Smooth muscle cell (in vitro differentiated cells): Measurements from ENCODE around the gene GTPBP10. TPM values are rescaled to one million over a fixed set of nuclear protein-coding genes. Genes with fewer than 3 reads are reported as not detected.

Experiments
- DNase-seq: peaks from one replicate; lab custom pipeline; 2025; ENCODE audit not compliant: unreplicated experiment; lab: John Stamatoyannopoulos, UW
- H2AFZ ChIP-seq: fragments of 200-600 bp; sonication (generic); 2 replicates; pipeline ENCODE4 v1.6.0; 2016; ENCODE audit warnings: antibody characterized with exemption, low read depth, mild to moderate bottlenecking
- H3F3A ChIP-seq: fragments of 200-600 bp; sonication (generic); 2 replicates; pipeline ENCODE4 v1.6.0; 2017; ENCODE audit warnings: antibody characterized with exemption, low read depth
- H3K27ac ChIP-seq: fragments of 200-600 bp; sonication (generic); 2 replicates; pipeline ENCODE4 v1.5.1; 2016; ENCODE audit warnings: low read depth, mild to moderate bottlenecking
- H3K27me3 ChIP-seq: fragments of 200-600 bp; sonication (generic); 2 replicates; pipeline ENCODE4 v1.6.1; 2016; ENCODE audit warnings: low read depth, mild to moderate bottlenecking
- H3K36me3 ChIP-seq: fragments of 200-600 bp; sonication (generic); 2 replicates; pipeline ENCODE4 v1.5.1; 2016; ENCODE audit warnings: low read depth
- H3K4me1 ChIP-seq: fragments of 200-600 bp; sonication (generic); 2 replicates; pipeline ENCODE4 v1.5.1; 2016; ENCODE audit warnings: low read depth
- H3K4me2 ChIP-seq: fragments of 200-600 bp; sonication (generic); 2 replicates; pipeline ENCODE4 v1.6.0; 2016; ENCODE audit warnings: mild to moderate bottlenecking
- H3K4me3 ChIP-seq: fragments of 200-600 bp; sonication (generic); 2 replicates; pipeline ENCODE4 v1.5.1; 2016; ENCODE audit warnings: mild to moderate bottlenecking
- H3K79me2 ChIP-seq: fragments of 200-600 bp; sonication (generic); 2 replicates; pipeline ENCODE4 v1.6.0; 2016; ENCODE audit warnings: low read depth, mild to moderate bottlenecking
- H3K9ac ChIP-seq: fragments of 200-600 bp; sonication (generic); 2 replicates; pipeline ENCODE4 v1.6.0; 2016; ENCODE audit warnings: low read depth
- H3K9me3 ChIP-seq: fragments of 200-600 bp; sonication (generic); replicated peaks from 2 replicates; pipeline ENCODE4 v1.5.1; 2016; ENCODE audit warnings: low read depth
- H4K20me1 ChIP-seq: fragments of 200-600 bp; sonication (generic); 2 replicates; pipeline ENCODE4 v1.6.0; 2016; ENCODE audit warnings: low read depth
- CTCF ChIP-seq: fragments of 200-600 bp; sonication (generic); IDR thresholded peaks from 2 replicates; pipeline ENCODE4 v1.5.1; 2017; ENCODE audit warnings: borderline replicate concordance, mild to moderate bottlenecking, antibody characterized with exemption; ENCODE audit not compliant: insufficient read depth, poor library complexity, severe bottlenecking
- WGBS: methylation state at CpG from one replicate; pipeline ENCODE4 v1.1.7; 2016; ENCODE audit warnings: low lambda C conversion rate; 5-methylcytosine and 5-hydroxymethylcytosine counted together
- polyA plus RNA-seq: library from polyadenylated mRNA; unstranded; fragments of >200 nt; fragmentation: Nextera tagmentation; extraction: Ambion mirVana; gene quantifications from 2 replicates; pipeline ENCODE4 v1.2.1, GENCODE V29; 2016
- total RNA-seq: library from RNA; depleted of rRNA; stranded (reverse); fragments of >200 nt; gene quantifications from 2 replicates; pipeline ENCODE4 v1.2.3, GENCODE V29; 2014

GTPBP10 gene
- total and polyA plus RNA-seq, 2 experiments from 2014 or later: 13.5 to 19.4 TPM

- Histone ChIP-seq H3K79me2 (no peaks in the 10 kb centered on the region), H4K20me1 (no peaks in the 10 kb centered on the region), H3K9ac (no peak overlapping the region), H3K9me3 (no peaks in the 10 kb centered on the region), H3K4me1 (no peaks in the 10 kb centered on the region), H3K27me3 (no peaks in the 10 kb centered on the region), H3K36me3 (peaks cover 18% of the 10 kb centered on the region), H3K4me2 (no peak overlapping the region), H3K4me3 (no peak overlapping the region), H3K27ac (no peak overlapping the region), H3F3A (no peaks in the 10 kb centered on the region), H2AFZ (no peak overlapping the region)
- DNase-seq: no peak
- 97% methylated on average over 2 of the region's 2 CpGs for WGBS
- TF ChIP-seq CTCF: no peak
Observed at GRCh38 chr7:90387470-90388240, 41.1 kb downstream of the GTPBP10 start.

- DNase-seq: no peak
- no peak overlapping the region for H3K4me3 ChIP-seq
- no peak overlapping the region for H3K27ac ChIP-seq
- no peaks in the 10 kb centered on the region for H4K20me1 ChIP-seq
- H2AFZ ChIP-seq: no peak overlapping the region
- H3K4me2 ChIP-seq: no peak overlapping the region
- no peaks in the 10 kb centered on the region for H3K27me3 ChIP-seq
- TF ChIP-seq CTCF: no peak
- H3K36me3 ChIP-seq: no peaks in the 10 kb centered on the region
- H3K4me1 ChIP-seq: no peaks in the 10 kb centered on the region
- H3K9ac ChIP-seq: no peak overlapping the region
- H3K9me3 ChIP-seq: no peaks in the 10 kb centered on the region
- H3K79me2 ChIP-seq: no peaks in the 10 kb centered on the region
- no peaks in the 10 kb centered on the region for H3F3A ChIP-seq
Observed at GRCh38 chr7:90390926-90391325, 44.4 kb downstream of the GTPBP10 start.

DNA sequence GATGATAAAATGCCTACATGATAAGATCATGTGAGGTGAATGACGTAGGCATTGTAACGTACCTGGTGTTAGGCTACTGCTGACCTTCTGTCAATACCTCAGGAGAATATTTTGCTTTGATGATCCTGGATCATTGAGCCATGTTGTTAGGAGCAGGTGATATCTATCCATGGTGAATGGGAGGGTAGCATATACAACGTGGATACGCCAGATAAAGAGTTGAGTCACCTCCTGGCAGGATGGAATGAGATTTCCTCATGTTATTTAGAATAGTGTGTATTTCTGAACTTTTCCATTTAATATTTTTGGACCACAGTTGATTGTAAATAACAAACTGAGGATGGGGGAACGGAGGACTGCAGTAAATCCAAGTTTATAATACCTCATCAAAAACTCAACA is 45.0 kb downstream of the GTPBP10 start:
- Histone ChIP-seq H3F3A (no peaks in the 10 kb centered on the region), H3K4me3 (no peak overlapping the region), H3K4me2 (no peak overlapping the region), H4K20me1 (no peaks in the 10 kb centered on the region), H3K36me3 (no peaks in the 10 kb centered on the region), H3K4me1 (no peaks in the 10 kb centered on the region), H3K27ac (no peak overlapping the region), H2AFZ (no peak overlapping the region), H3K79me2 (no peaks in the 10 kb centered on the region), H3K9ac (no peak overlapping the region), H3K9me3 (no peaks in the 10 kb centered on the region), H3K27me3 (no peaks in the 10 kb centered on the region)
- DNase-seq: no peak
- TF ChIP-seq CTCF: no peak
- 96% methylated on average over 5 of the region's 5 CpGs for WGBS

- no peak for DNase-seq
- Histone ChIP-seq H3K4me3 (no peak overlapping the region), H4K20me1 (no peaks in the 10 kb centered on the region), H3K79me2 (no peaks in the 10 kb centered on the region), H3K27me3 (no peaks in the 10 kb centered on the region), H2AFZ (no peak overlapping the region), H3K27ac (no peak overlapping the region), H3K4me2 (no peak overlapping the region), H3K36me3 (no peaks in the 10 kb centered on the region), H3K9me3 (no peaks in the 10 kb centered on the region), H3F3A (no peaks in the 10 kb centered on the region), H3K4me1 (no peaks in the 10 kb centered on the region), H3K9ac (no peak overlapping the region)
- WGBS: 95% methylated on average over 4 of the region's 4 CpGs
- no peak for TF ChIP-seq CTCF
Observed at GRCh38 chr7:90396420-90396819, 49.9 kb downstream of the GTPBP10 start.
